Vagina (tissue), 2 donors: ENCODE measurements around the gene ST6GAL1. TPM values are rescaled to one million over a fixed set of nuclear protein-coding genes. Genes with fewer than 3 reads are reported as not detected.
A peak's percentile ranks its signal among the peaks of the same experiment; 100 is the strongest.

Experiments
- DNase-seq, 2 donors: peaks; one replicate each; pipeline ENCODE4 v3.0.0-alpha.2; 2017; ENCODE audit errors: extremely low spot score in 2 of 2
- H3K27ac ChIP-seq: fragments of 200-600 bp; sonication (generic); one replicate; pipeline ENCODE4 v1.5.1; 2019
- H3K27me3 ChIP-seq: fragments of 200-600 bp; sonication (generic); one replicate; pipeline ENCODE4 v1.5.1; 2019
- H3K36me3 ChIP-seq, 2 donors: fragments of 200-600 bp; sonication (generic); one replicate each; pipeline ENCODE4 v1.5.1; 2017 to 2019
- H3K4me1 ChIP-seq: fragments of 200-600 bp; sonication (generic); one replicate; pipeline ENCODE4 v1.5.1; 2019
- H3K4me3 ChIP-seq, 2 donors: fragments of 200-600 bp; sonication (generic); 1 replicate in 1 of 2; 2 replicates in 1 of 2; pipeline ENCODE4 v1.5.1; 2016 to 2019
- H3K9me3 ChIP-seq: fragments of 200-600 bp; sonication (generic); one replicate; pipeline ENCODE4 v1.5.1; 2019
- POLR2A ChIP-seq, 2 donors: fragments of 450-650 bp; IDR thresholded peaks; one replicate each; pipeline ENCODE4 v1.6.1; 2017; ENCODE audit warnings: antibody characterized with exemption in 2 of 2, mild to moderate bottlenecking in 2 of 2, moderate library complexity in 2 of 2
- POLR2AphosphoS5 ChIP-seq, 2 donors: sonication (generic); formaldehyde crosslinking; IDR thresholded peaks; one replicate each; pipeline ENCODE4 v1.9.0; 2017; ENCODE audit warnings: antibody characterized with exemption in 2 of 2, mild to moderate bottlenecking in 2 of 2, low read depth in 1 of 2; ENCODE audit not compliant: insufficient read depth in 1 of 2
- intact Hi-C: fragments of 100-400 bp; cut with DNase I; formaldehyde crosslinking; loops from one replicate; pipeline ENCODE4 v1.15.1; 2023
- total RNA-seq: library from RNA; depleted of rRNA; stranded (reverse); fragments of >200 nt; gene quantifications from one replicate; pipeline ENCODE4 v1.2.3, GENCODE V29; 2016
- TF ChIP-seq, protein P1 (sequence below), 3 experiments: fragments of 450-650 bp in 2 of 3; fragments of 200-600 bp in 1 of 3; sonication (generic) in 1 of 3; IDR thresholded peaks; one replicate each; pipeline ENCODE4 v1.5.1; 2017 to 2019; ENCODE audit warnings: antibody characterized with exemption in 3 of 3, mild to moderate bottlenecking in 2 of 3, moderate library complexity in 2 of 3

The ST6GAL1 gene
- total RNA-seq, 1 donor from 2014 or later, result 37.8 TPM

DNA sequence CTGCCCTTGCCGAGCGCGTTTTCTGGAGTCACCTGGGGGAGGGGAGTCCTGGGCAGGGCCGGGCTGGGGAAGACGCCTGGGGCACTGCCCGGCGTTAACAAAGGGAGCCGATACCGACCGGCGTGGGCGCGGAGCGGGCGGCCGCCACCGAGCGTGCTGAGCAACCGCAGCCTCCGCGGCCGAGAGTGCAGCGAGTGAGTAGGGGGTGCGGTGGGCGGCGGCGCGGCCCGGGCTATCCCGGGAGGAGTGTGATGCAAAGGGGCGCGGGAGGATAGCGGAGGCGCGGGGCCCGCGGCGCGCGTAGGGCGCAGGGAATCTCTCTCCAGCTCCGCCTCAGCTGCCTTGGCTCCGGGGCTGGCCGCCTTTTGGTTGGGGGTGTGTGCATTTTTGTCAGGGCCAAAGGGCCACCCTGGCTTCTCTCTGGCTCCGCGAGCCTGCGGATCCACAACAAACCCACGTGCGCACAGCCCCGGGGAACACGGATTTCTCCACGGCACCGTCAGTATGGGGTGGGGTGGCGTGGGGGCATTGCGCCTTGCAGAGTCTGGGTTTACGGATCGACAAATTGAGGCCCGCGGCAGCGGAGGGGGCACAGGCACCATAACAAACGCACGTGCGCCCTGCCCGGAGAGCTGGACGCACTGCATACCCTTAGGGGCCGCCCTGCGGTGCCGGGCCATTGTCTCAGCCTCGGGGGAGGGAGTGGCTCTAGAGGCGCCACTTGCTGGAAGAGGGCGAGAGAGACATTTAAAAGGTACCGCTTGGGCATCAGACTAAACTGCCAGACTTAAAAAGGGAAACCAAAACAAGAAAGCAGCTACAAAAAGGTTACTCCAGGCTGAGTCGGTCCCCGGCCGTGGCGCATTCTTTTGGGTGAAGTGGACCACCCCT lies 560 bp downstream of the ST6GAL1 start:
- Histone ChIP-seq H3K4me3 (peak overlapping the region; percentile 77 to 80), H3K27me3 (no peaks in the 10 kb centered on the region), H3K4me1 (peaks cover 27% of the 10 kb centered on the region), H3K27ac (peak overlapping the region; percentile 82), H3K36me3 (no peaks in the 10 kb centered on the region), H3K9me3 (no peaks in the 10 kb centered on the region)
- no peak for DNase-seq
- intact Hi-C loops, result no loop called here
- TF ChIP-seq POLR2A (IDR thresholded peaks at IDR 0.05) (no peak), POLR2AphosphoS5 (IDR thresholded peaks at IDR 0.05; ENCODE audit: insufficient read depth in 1 of 2, low read depth in 1 of 2) (peak in 1 of 2 donors; percentile 25)
- TF ChIP-seq, protein P1, sequence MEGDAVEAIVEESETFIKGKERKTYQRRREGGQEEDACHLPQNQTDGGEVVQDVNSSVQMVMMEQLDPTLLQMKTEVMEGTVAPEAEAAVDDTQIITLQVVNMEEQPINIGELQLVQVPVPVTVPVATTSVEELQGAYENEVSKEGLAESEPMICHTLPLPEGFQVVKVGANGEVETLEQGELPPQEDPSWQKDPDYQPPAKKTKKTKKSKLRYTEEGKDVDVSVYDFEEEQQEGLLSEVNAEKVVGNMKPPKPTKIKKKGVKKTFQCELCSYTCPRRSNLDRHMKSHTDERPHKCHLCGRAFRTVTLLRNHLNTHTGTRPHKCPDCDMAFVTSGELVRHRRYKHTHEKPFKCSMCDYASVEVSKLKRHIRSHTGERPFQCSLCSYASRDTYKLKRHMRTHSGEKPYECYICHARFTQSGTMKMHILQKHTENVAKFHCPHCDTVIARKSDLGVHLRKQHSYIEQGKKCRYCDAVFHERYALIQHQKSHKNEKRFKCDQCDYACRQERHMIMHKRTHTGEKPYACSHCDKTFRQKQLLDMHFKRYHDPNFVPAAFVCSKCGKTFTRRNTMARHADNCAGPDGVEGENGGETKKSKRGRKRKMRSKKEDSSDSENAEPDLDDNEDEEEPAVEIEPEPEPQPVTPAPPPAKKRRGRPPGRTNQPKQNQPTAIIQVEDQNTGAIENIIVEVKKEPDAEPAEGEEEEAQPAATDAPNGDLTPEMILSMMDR (IDR thresholded peaks at IDR 0.05), result no peak

DNA sequence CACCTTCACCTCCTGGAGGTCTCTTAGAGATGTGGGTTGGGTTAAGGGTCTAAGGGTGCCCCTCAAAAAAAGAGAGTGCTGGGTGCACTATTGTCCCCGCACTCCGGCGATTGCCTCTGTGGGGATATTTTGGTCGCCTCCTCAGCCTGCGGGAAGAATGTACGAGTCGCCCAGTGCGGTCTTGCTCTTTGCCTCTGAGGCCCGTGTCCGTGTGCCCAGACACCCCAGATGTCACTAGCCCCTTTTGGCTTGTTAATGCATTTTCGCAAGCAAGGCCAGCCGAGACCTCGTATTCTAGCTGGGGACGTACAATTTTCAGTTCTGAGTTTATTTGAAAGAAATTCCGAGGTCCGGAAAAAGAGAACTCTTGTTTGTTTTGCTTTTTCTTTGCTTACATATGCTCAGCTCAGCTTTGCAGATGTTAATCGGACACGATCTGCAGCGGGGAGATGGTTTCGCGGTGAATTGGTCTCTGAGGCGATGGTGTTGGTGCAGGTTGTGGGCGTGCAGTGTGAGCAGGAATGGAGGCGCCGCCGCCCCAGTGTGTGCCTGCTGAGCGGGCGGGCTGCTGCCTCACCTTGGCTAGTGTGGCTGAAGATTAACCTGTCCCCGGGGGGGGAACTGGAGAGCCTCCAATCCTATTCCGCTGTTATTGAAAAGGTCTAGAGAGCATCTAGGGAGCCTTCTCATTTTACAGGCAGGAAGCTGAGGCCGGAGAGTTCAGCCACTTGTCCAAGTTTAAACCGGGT lies 1.4 kb downstream of the ST6GAL1 start:
- Histone ChIP-seq H3K4me3 (peak overlapping the region; percentile 77 to 80), H3K27me3 (no peaks in the 10 kb centered on the region), H3K9me3 (no peaks in the 10 kb centered on the region), H3K27ac (peak overlapping the region; percentile 82), H3K36me3 (no peaks in the 10 kb centered on the region), H3K4me1 (peaks cover 27% of the 10 kb centered on the region)
- no peak for DNase-seq
- no peak for TF ChIP-seq POLR2A (IDR thresholded peaks at IDR 0.05)
- TF ChIP-seq POLR2AphosphoS5 (IDR thresholded peaks at IDR 0.05; ENCODE audit: insufficient read depth in 1 of 2, low read depth in 1 of 2), result peak in 1 of 2 donors; percentile 8
- TF ChIP-seq, protein P1 (IDR thresholded peaks at IDR 0.05), result no peak
- intact Hi-C loops, result no loop called here

DNA sequence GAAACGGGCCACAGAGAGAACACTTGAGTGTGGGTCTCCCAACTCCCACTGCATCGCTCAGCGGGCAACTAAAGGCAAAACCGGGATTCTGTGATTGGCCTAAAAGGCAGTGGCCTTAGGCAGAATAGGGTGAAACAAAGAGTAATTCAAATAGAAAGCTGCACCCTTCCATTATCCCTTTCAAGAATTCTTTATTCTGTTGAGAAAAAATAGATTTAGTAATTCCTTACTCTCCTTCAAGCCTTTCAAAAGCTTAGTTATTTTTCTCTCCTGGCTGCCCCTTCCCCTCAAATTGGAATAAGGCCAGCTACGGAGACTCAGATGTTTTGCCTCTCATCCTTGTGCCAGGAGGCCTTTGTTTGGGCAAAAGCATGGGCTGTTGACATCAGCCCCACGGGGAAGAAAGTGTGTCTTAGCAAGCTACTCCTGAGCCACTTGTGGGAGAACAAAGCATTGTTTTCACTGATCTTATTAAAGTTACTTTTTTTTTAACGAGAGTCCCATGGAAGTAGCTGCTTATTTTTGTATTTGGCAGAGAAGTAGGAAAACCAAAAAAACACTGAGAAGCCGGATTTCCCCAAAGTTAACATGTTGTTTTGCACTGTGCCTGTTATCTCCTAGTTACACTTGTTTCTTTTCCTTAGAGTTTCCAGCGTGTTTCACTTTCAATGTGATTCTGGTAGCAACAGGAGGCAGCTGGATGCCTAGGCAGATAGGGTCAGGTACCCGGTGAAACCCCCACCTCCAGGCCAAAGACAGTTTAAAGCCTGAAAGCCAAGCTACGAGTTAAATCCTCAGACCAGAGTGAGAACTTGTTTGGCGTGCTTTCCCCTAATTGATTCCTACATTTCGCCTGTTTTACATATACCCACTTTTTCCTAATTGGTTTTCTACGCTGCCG lies 2.2 kb downstream of the ST6GAL1 start:
- Histone ChIP-seq H3K36me3 (no peaks in the 10 kb centered on the region), H3K27ac (peak overlapping the region; percentile 82), H3K4me3 (peak overlapping the region; percentile 77 to 80), H3K4me1 (peaks cover 27% of the 10 kb centered on the region), H3K27me3 (no peaks in the 10 kb centered on the region), H3K9me3 (no peaks in the 10 kb centered on the region)
- TF ChIP-seq POLR2AphosphoS5 (IDR thresholded peaks at IDR 0.05; ENCODE audit: insufficient read depth in 1 of 2, low read depth in 1 of 2), result peak in 1 of 2 donors; percentile 78
- no peak for TF ChIP-seq POLR2A (IDR thresholded peaks at IDR 0.05)
- TF ChIP-seq, protein P1 (IDR thresholded peaks at IDR 0.05), result no peak
- no peak for DNase-seq
- intact Hi-C loops, result no loop called here

DNA sequence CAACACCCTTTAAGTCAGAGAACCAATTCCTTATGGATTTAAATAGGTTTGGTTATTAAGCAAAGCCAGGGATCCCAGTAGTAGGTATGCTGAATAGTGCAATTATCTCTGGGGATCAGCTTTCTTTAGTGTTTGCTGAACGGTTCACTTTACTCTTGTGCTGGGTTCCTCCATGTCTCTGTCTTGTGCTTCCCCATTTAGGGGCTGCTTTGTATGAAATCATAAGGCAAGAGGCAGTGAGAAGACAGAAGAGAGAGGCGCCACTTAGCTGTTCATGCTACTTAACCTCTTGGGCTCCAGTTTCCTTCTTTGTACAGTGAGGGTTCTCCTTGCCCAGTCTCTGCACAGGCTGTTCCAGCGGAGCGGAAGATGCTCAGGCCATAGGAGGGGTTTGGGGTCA lies 3.5 kb downstream of the ST6GAL1 start:
- Histone ChIP-seq H3K4me3 (no peak overlapping the region), H3K27ac (no peak overlapping the region), H3K4me1 (peaks cover 32% of the 10 kb centered on the region), H3K27me3 (no peaks in the 10 kb centered on the region), H3K36me3 (no peaks in the 10 kb centered on the region), H3K9me3 (no peaks in the 10 kb centered on the region)
- no peak for DNase-seq
- TF ChIP-seq, protein P1 (IDR thresholded peaks at IDR 0.05), result no peak
- TF ChIP-seq POLR2A (IDR thresholded peaks at IDR 0.05), result no peak
- intact Hi-C loops, result no loop called here
